ENCODE data around the gene TBX15.

DNA sequence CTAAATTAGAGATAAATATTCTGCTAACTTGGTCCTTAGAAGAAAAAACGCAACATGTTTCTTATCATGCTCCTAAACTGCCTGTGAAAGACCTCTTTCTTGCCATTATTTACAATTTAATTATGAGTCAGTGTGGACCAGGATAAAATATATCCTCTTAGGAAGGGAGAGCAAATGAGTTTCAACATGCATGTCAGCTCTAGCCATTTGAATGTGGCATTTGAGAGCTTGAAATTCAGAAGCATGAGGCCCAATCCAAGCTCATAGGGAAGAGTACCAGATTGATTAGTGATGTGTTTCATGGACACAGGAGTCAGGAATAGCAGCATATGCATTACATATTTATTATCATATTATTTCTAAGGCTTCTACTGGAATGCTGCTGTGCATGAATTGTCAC, 39.3 kb downstream of the TBX15 start:
- TF ChIP-seq POLR2A (IDR thresholded peaks at IDR 0.05; ENCODE audit: extremely low read depth, insufficient read length) (no peak), MYC (IDR thresholded peaks at IDR 0.05; ENCODE audit: low read depth, low read length) (no peak)
- TF ChIP-seq, protein P1, sequence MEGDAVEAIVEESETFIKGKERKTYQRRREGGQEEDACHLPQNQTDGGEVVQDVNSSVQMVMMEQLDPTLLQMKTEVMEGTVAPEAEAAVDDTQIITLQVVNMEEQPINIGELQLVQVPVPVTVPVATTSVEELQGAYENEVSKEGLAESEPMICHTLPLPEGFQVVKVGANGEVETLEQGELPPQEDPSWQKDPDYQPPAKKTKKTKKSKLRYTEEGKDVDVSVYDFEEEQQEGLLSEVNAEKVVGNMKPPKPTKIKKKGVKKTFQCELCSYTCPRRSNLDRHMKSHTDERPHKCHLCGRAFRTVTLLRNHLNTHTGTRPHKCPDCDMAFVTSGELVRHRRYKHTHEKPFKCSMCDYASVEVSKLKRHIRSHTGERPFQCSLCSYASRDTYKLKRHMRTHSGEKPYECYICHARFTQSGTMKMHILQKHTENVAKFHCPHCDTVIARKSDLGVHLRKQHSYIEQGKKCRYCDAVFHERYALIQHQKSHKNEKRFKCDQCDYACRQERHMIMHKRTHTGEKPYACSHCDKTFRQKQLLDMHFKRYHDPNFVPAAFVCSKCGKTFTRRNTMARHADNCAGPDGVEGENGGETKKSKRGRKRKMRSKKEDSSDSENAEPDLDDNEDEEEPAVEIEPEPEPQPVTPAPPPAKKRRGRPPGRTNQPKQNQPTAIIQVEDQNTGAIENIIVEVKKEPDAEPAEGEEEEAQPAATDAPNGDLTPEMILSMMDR (IDR thresholded peaks at IDR 0.05; ENCODE audit: low read depth, low read length), result no peak
- TF ChIP-seq, protein P2, sequence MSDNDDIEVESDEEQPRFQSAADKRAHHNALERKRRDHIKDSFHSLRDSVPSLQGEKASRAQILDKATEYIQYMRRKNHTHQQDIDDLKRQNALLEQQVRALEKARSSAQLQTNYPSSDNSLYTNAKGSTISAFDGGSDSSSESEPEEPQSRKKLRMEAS (IDR thresholded peaks at IDR 0.05; ENCODE audit: low read depth, low read length), result no peak
